ENCODE measurements around the gene STING1. TPM values are rescaled to one million over a fixed set of nuclear protein-coding genes. Genes with fewer than 3 reads are reported as not detected.
A peak's percentile ranks its signal among the peaks of the same experiment; 100 is the strongest.

Gene STING1
- total and polyA plus RNA-seq, 2 donors (not counting 1 experiment from before 2014, with no cell fraction given): 70.2 to 78.4 TPM

DNA sequence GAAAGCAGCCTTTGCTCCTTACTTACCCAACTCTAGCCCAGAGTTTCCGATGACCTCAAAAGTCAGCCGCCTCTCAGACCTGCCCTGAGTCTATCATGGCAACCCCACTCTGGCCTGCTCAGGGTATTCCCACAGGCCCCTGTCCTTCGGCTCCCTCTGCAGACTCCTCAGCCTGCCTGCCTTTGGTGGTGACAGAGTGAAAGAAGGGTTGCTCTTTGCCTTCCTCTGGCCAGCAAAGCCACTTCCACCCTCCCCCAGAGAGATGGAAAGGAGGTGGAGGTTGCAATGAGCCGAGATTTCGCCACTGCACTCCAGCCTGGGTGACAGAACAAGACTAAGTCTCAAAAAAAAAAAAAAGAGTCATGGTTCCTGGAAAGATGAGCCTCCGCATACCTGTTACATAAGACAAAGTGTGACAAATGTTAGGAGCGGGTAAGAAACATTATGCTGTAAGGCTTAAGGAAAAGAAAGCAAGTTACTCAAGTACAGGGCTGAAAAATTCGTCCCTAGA is 14.1 kb downstream of the STING1 start:
- no peak overlapping the region for H3K4me3 ChIP-seq (replicated peaks in 1 of 4; ENCODE audit: control extremely low read depth in 1 of 4, insufficient read depth in 1 of 4, low read depth in 3 of 4, low read length in 4 of 4)
- no peak overlapping the region for H3K9ac ChIP-seq (ENCODE audit: insufficient read depth, low read length)
- TF ChIP-seq EZH2 (IDR thresholded peaks at IDR 0.05; ENCODE audit: low read length, missing control alignments): no peak
- TF ChIP-seq, protein P1, sequence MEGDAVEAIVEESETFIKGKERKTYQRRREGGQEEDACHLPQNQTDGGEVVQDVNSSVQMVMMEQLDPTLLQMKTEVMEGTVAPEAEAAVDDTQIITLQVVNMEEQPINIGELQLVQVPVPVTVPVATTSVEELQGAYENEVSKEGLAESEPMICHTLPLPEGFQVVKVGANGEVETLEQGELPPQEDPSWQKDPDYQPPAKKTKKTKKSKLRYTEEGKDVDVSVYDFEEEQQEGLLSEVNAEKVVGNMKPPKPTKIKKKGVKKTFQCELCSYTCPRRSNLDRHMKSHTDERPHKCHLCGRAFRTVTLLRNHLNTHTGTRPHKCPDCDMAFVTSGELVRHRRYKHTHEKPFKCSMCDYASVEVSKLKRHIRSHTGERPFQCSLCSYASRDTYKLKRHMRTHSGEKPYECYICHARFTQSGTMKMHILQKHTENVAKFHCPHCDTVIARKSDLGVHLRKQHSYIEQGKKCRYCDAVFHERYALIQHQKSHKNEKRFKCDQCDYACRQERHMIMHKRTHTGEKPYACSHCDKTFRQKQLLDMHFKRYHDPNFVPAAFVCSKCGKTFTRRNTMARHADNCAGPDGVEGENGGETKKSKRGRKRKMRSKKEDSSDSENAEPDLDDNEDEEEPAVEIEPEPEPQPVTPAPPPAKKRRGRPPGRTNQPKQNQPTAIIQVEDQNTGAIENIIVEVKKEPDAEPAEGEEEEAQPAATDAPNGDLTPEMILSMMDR (conservative IDR thresholded peaks at IDR 0.05 in 1 of 2, IDR thresholded peaks at IDR 0.05 in 1 of 2; ENCODE audit: low read depth in 1 of 2, low read length in 2 of 2): no peak
- no peaks in the 10 kb centered on the region for H3K79me2 ChIP-seq (ENCODE audit: control insufficient read depth, insufficient read depth, low read length)
- no peak overlapping the region for H3K4me2 ChIP-seq (ENCODE audit: extremely low read depth, insufficient read depth, low read length)
- no peak for DNase-seq (ENCODE audit: low read depth in 2 of 2)
- no peak overlapping the region for H3K27ac ChIP-seq (ENCODE audit: insufficient read depth, low read length)
- H3K36me3 ChIP-seq (ENCODE audit: control insufficient read depth, insufficient read depth, low read length): no peaks in the 10 kb centered on the region
- no peaks in the 10 kb centered on the region for H4K20me1 ChIP-seq (ENCODE audit: control insufficient read depth, extremely low read depth, insufficient read depth, low read length)
- H2AFZ ChIP-seq (ENCODE audit: low read length): no peak overlapping the region
- H3K9me3 ChIP-seq (ENCODE audit: control insufficient read depth, insufficient read depth, low read depth, low read length): no peaks in the 10 kb centered on the region
- no peaks in the 10 kb centered on the region for H3K4me1 ChIP-seq (ENCODE audit: control insufficient read depth, extremely low read depth, insufficient read depth, low read length)
- H3K27me3 ChIP-seq (ENCODE audit: control insufficient read depth, insufficient read depth, low read length): no peaks in the 10 kb centered on the region

DNA sequence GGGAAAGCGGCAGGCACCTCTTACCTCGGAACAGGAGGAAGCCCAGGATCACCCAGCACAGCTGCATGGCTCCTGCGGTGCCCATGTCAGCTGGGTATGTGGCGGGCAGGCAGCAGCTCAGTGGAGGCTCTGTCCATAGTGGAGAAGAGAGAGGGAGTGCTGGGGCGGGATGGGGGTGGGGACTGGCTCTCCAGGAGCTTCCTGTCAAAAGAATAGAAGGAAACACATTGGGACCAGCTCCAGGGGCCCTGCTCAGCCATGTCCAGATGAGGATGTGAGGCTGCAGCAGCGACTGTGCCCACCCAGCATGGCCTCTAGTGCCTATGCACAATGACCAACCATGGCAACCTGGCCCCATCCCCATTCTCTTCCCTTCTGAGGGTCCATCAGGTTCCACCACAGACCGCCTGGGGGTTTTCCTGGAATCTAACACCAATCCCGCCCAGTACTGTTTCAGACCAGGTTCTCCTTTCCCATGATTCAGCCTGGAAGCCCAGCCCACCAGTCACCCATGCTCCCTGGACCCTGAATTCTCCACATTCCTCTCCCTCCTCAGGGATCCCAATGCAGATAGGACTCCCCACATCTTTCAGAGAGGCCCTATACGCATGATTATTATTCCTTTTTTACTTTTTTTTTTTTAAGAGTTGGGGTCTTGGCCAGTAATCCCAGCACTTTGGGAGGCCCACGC is 19.8 kb downstream of the STING1 start, which contains the start of gene ECSCR:
TSS of gene ECSCR (minus strand) at position 158 of the 691 bp plus-strand sequence. CDS start at position 85, 73 bp downstream.
- Histone ChIP-seq H3K4me1 (ENCODE audit: control insufficient read depth, extremely low read depth, insufficient read depth, low read length) (no peaks in the 10 kb centered on the region), H3K79me2 (ENCODE audit: control insufficient read depth, insufficient read depth, low read length) (no peaks in the 10 kb centered on the region), H2AFZ (ENCODE audit: low read length) (no peak within 1 kb of the TSS), H3K36me3 (ENCODE audit: control insufficient read depth, insufficient read depth, low read length) (no peaks in the 10 kb centered on the region), H3K4me3 (replicated peaks in 1 of 4; ENCODE audit: control extremely low read depth in 1 of 4, insufficient read depth in 1 of 4, low read depth in 3 of 4, low read length in 4 of 4) (no peak within 1 kb of the TSS), H3K9me3 (ENCODE audit: control insufficient read depth, insufficient read depth, low read depth, low read length) (no peaks in the 10 kb centered on the region), H3K27ac (ENCODE audit: insufficient read depth, low read length) (no peak within 1 kb of the TSS), H3K9ac (ENCODE audit: insufficient read depth, low read length) (no peak within 1 kb of the TSS), H4K20me1 (ENCODE audit: control insufficient read depth, extremely low read depth, insufficient read depth, low read length) (no peaks in the 10 kb centered on the region), H3K4me2 (ENCODE audit: extremely low read depth, insufficient read depth, low read length) (no peak within 1 kb of the TSS), H3K27me3 (ENCODE audit: control insufficient read depth, insufficient read depth, low read length) (no peaks in the 10 kb centered on the region)
- peak in 1 of 2 donors; percentile 37 for DNase-seq (ENCODE audit: low read depth in 2 of 2)
- TF ChIP-seq, protein P1 (conservative IDR thresholded peaks at IDR 0.05 in 1 of 2, IDR thresholded peaks at IDR 0.05 in 1 of 2; ENCODE audit: low read depth in 1 of 2, low read length in 2 of 2): no peak
- no peak for TF ChIP-seq EZH2 (IDR thresholded peaks at IDR 0.05; ENCODE audit: low read length, missing control alignments)

DNA sequence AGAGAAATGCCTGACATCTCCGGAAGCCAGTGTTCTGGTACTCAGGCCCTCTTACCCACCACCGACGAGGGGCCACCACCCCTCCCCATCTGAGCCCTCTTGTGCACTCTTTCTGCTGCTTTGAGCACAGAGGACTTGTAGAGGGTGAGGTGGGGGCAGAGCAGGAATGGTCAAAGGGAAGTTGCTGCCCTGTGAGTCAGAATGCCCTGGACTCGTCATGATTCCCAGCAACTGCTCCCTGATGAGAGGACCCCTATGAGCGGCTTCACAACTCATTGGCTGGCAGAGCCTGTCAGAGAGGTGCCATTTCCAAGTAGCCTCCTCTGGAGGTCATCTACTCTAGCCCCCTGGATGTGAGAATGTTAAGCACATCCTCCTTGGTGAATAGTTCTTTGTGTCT is 20.9 kb downstream of the STING1 start:
- Histone ChIP-seq H3K4me1 (ENCODE audit: control insufficient read depth, extremely low read depth, insufficient read depth, low read length) (no peaks in the 10 kb centered on the region), H3K36me3 (ENCODE audit: control insufficient read depth, insufficient read depth, low read length) (no peaks in the 10 kb centered on the region), H3K4me2 (ENCODE audit: extremely low read depth, insufficient read depth, low read length) (no peak overlapping the region), H4K20me1 (ENCODE audit: control insufficient read depth, extremely low read depth, insufficient read depth, low read length) (no peaks in the 10 kb centered on the region), H3K9ac (ENCODE audit: insufficient read depth, low read length) (no peak overlapping the region), H3K9me3 (ENCODE audit: control insufficient read depth, insufficient read depth, low read depth, low read length) (no peaks in the 10 kb centered on the region), H3K4me3 (replicated peaks in 1 of 4; ENCODE audit: control extremely low read depth in 1 of 4, insufficient read depth in 1 of 4, low read depth in 3 of 4, low read length in 4 of 4) (no peak overlapping the region), H3K79me2 (ENCODE audit: control insufficient read depth, insufficient read depth, low read length) (no peaks in the 10 kb centered on the region), H3K27ac (ENCODE audit: insufficient read depth, low read length) (no peak overlapping the region), H3K27me3 (ENCODE audit: control insufficient read depth, insufficient read depth, low read length) (no peaks in the 10 kb centered on the region), H2AFZ (ENCODE audit: low read length) (no peak overlapping the region)
- DNase-seq (ENCODE audit: low read depth in 2 of 2): peak; percentile 42 to 72
- no peak for TF ChIP-seq EZH2 (IDR thresholded peaks at IDR 0.05; ENCODE audit: low read length, missing control alignments)
- TF ChIP-seq, protein P1 (conservative IDR thresholded peaks at IDR 0.05 in 1 of 2, IDR thresholded peaks at IDR 0.05 in 1 of 2; ENCODE audit: low read depth in 1 of 2, low read length in 2 of 2): no peak

Measured in fibroblast of lung (primary cell).